GM19099 (cell line): ENCODE results near the gene NDUFAB1.

Experiments used
- POLR2A ChIP-seq: IDR thresholded peaks from 3 replicates; pipeline ENCODE4 v1.6.1; 2011; ENCODE audit warnings: low read depth; ENCODE audit not compliant: insufficient read length; ENCODE audit errors: extremely low read depth

Gene NDUFAB1

GRCh38 chr16:23595246-23595950 lies 718 bp downstream of the NDUFAB1 start:
- no peak for TF ChIP-seq POLR2A

GRCh38 chr16:23594186-23594585 lies 1.9 kb downstream of the NDUFAB1 start:
- TF ChIP-seq POLR2A, result no peak

- no peak for TF ChIP-seq POLR2A
Observed at GRCh38 chr16:23590181-23590580, 5.9 kb downstream of the NDUFAB1 start.

- TF ChIP-seq POLR2A, result no peak
Observed at GRCh38 chr16:23587726-23588125, 8.4 kb downstream of the NDUFAB1 start.

- no peak for TF ChIP-seq POLR2A
Observed at GRCh38 chr16:23584186-23585076, 11.7 kb downstream of the NDUFAB1 start.

GRCh38 chr16:23581764-23582163 lies 14.4 kb downstream of the NDUFAB1 start:
- TF ChIP-seq POLR2A, result no peak

GRCh38 chr16:23580391-23580790 lies 15.7 kb downstream of the NDUFAB1 start:
- TF ChIP-seq POLR2A, result no peak

- no peak for TF ChIP-seq POLR2A
Observed at GRCh38 chr16:23579371-23579770, 16.7 kb downstream of the NDUFAB1 start.

GRCh38 chr16:23578101-23578830 lies 17.9 kb downstream of the NDUFAB1 start:
- no peak for TF ChIP-seq POLR2A

- no peak for TF ChIP-seq POLR2A
Observed at GRCh38 chr16:23577493-23577892, 18.6 kb downstream of the NDUFAB1 start.

- no peak for TF ChIP-seq POLR2A
Observed at GRCh38 chr16:23575834-23576233, 20.3 kb downstream of the NDUFAB1 start.

GRCh38 chr16:23573817-23574216 lies 22.3 kb downstream of the NDUFAB1 start:
- no peak for TF ChIP-seq POLR2A

GRCh38 chr16:23572394-23572793 lies 23.7 kb downstream of the NDUFAB1 start:
- TF ChIP-seq POLR2A, result no peak

- no peak for TF ChIP-seq POLR2A
Observed at GRCh38 chr16:23571895-23572294, 24.2 kb downstream of the NDUFAB1 start.

- no peak for TF ChIP-seq POLR2A
Observed at GRCh38 chr16:23570992-23571632, 25.0 kb downstream of the NDUFAB1 start.
